AG04449 (cell line): Measurements from ENCODE around the gene DENND5A.
"Not testable (repeated sequence)": the region's sequence is repeated elsewhere in the genome, so short reads cannot be mapped to it uniquely, and the experiment has no call there.

Experiments
- CTCF ChIA-PET: fragments of 350-600 bp; formaldehyde crosslinking; extraction: SDS; loops from one replicate; lab custom pipeline; 2021; ENCODE audit warnings: antibody characterized with exemption; lab: Yijun Ruan, JAX
- POLR2A ChIA-PET: fragments of 400-600, 350-600 bp; formaldehyde crosslinking; extraction: SDS; loops from one replicate; lab custom pipeline; 2020; ENCODE audit warnings: antibody characterized with exemption, inconsistent platforms; lab: Yijun Ruan, JAX
- DNase-seq: peaks from one replicate; pipeline ENCODE4 v3.0.0-alpha.2; 2010; ENCODE audit warnings: low read depth, low spot score
- H3K4me3 ChIP-seq: 2 replicates; pipeline ENCODE4 v1.5.1; 2011; ENCODE audit warnings: low read depth, mild to moderate bottlenecking, control low read depth, low read length
- CTCF ChIP-seq: IDR thresholded peaks from one replicate; pipeline ENCODE4 v1.5.1; 2011; ENCODE audit warnings: mild to moderate bottlenecking, moderate library complexity, low read length, control low read depth, inconsistent platforms; ENCODE audit not compliant: insufficient read depth; ENCODE audit errors: missing control alignments

DENND5A gene

GRCh38 chr11:9176550-9176949 is 88.6 kb downstream of the DENND5A start:
- TF ChIP-seq CTCF, result no peak
- H3K4me3 ChIP-seq, result no peak overlapping the region
- DNase-seq, result no peak
- POLR2A ChIA-PET, result no interaction called here
- CTCF ChIA-PET, result interaction anchor here (1.4 kb wide), 1 partner anchor 9 kb away, joined by 6 read pairs; no protein-coding TSS in a partner anchor

- CTCF ChIA-PET, result interaction anchor here (1.4 kb wide), 1 partner anchor 9 kb away, joined by 6 read pairs; no protein-coding TSS in a partner anchor
- no peak for TF ChIP-seq CTCF
- no peak overlapping the region for H3K4me3 ChIP-seq
- POLR2A ChIA-PET, result no interaction called here
- DNase-seq, result no peak
Observed at GRCh38 chr11:9176136-9176535, 89.0 kb downstream of the DENND5A start.

- H3K4me3 ChIP-seq, result no peak overlapping the region
- DNase-seq, result no peak
- POLR2A ChIA-PET, result no interaction called here
- TF ChIP-seq CTCF, result no peak
- CTCF ChIA-PET, result no interaction called here
Observed at GRCh38 chr11:9172389-9172788, 92.8 kb downstream of the DENND5A start.

GRCh38 chr11:9170450-9170849 is 94.7 kb downstream of the DENND5A start:
- POLR2A ChIA-PET, result interaction anchor here (1.1 to 1.2 kb wide), 2 partner anchors 110 to 290 kb away, joined by 3 to 4 read pairs; partner anchors contain the start of gene ZNF143
- CTCF ChIA-PET, result interaction anchor here (0.9 to 1.2 kb wide), 2 partner anchors 336 to 337 kb away, joined by 3 to 4 read pairs; no protein-coding TSS in a partner anchor

GRCh38 chr11:9169595-9170295 is 95.4 kb downstream of the DENND5A start:
- no peak overlapping the region for H3K4me3 ChIP-seq
- TF ChIP-seq CTCF, result no peak
- CTCF ChIA-PET, result interaction anchor here (0.9 to 1.2 kb wide), 2 partner anchors 337 to 338 kb away, joined by 3 to 4 read pairs; no protein-coding TSS in a partner anchor
- no peak for DNase-seq
- POLR2A ChIA-PET, result interaction anchor here (1.1 to 1.2 kb wide), 2 partner anchors 111 to 291 kb away, joined by 3 to 4 read pairs; partner anchors contain the start of gene ZNF143

More at GRCh38 chr11:9170450-9170849, 94.7 kb downstream of the DENND5A start:
- TF ChIP-seq CTCF, result no peak
- DNase-seq, result no peak
- H3K4me3 ChIP-seq, result no peak overlapping the region

- CTCF ChIA-PET, POLR2A ChIA-PET: not testable (repeated sequence)
Observed at GRCh38 chr11:9161991-9162390, 103.2 kb downstream of the DENND5A start.

GRCh38 chr11:9160166-9160565 is 105.0 kb downstream of the DENND5A start:
- POLR2A ChIA-PET, result no interaction called here
- CTCF ChIA-PET, result interaction anchor here (1.2 to 1.8 kb wide), 4 partner anchors 8 to 348 kb away, joined by 3 to 6 read pairs (median 4); no protein-coding TSS in a partner anchor

More at GRCh38 chr11:9161991-9162390, 103.2 kb downstream of the DENND5A start:
- not testable (repeated sequence) for DNase-seq, H3K4me3 ChIP-seq

More at GRCh38 chr11:9160166-9160565, 105.0 kb downstream of the DENND5A start:
- H3K4me3 ChIP-seq, result no peak overlapping the region
- DNase-seq, result no peak
- TF ChIP-seq CTCF, result no peak
